ENCODE results near the gene LDLR. TPM values are rescaled to one million over a fixed set of nuclear protein-coding genes. Genes with fewer than 3 reads are reported as not detected.
"Not testable (repeated sequence)": the region's sequence is repeated elsewhere in the genome, so short reads cannot be mapped to it uniquely, and the experiment has no call there.

LDLR gene
- total RNA-seq, 6 donors from 2014 or later = 204 to 493 (median 234) TPM

DNA sequence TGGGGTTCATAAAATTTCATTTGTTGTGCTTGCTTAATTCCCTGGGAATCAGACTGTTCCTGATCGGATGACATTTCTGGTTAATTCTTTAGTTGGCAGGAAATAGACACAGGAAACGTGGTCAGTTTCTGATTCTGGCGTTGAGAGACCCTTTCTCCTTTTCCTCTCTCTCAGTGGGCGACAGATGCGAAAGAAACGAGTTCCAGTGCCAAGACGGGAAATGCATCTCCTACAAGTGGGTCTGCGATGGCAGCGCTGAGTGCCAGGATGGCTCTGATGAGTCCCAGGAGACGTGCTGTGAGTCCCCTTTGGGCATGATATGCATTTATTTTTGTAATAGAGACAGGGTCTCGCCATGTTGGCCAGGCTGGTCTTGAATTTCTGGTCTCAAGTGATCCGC lies 10.8 kb downstream of the LDLR start:
- WGBS, 2 donors = 68 to 72% methylated on average over 12 of the region's 12 CpGs
- ATAC-seq (ENCODE audit: low FRiP score in 2 of 2) = no peak
- no peak for DNase-seq
- H3K27me3 ChIP-seq = no peaks in the 10 kb centered on the region
- TF ChIP-seq POLR2A (IDR thresholded peaks at IDR 0.05) = no peak
- no peak for TF ChIP-seq EP300 (IDR thresholded peaks at IDR 0.05)
- no peak for TF ChIP-seq POLR2AphosphoS5 (IDR thresholded peaks at IDR 0.05)
- no peak for TF ChIP-seq CTCF (IDR thresholded peaks at IDR 0.05)
- H3K4me3 ChIP-seq = no peak overlapping the region
- no peaks in the 10 kb centered on the region for H3K9me3 ChIP-seq
- H3K27ac ChIP-seq = peak overlapping the region in 2 of 4 donors; percentile 1 to 34
- peaks cover 6 to 82% (median 53%) of the 10 kb centered on the region in 4 donors for H3K36me3 ChIP-seq
- peaks cover 20 to 45% (median 25%) of the 10 kb centered on the region in 4 donors for H3K4me1 ChIP-seq

- TF ChIP-seq CTCF (IDR thresholded peaks at IDR 0.05) (no peak), POLR2AphosphoS5 (IDR thresholded peaks at IDR 0.05) (no peak), POLR2A (IDR thresholded peaks at IDR 0.05) (no peak), EP300 (IDR thresholded peaks at IDR 0.05) (no peak)
- H3K27me3 ChIP-seq = no peaks in the 10 kb centered on the region
- DNase-seq = no peak
- WGBS, 2 donors = 91 to 95% methylated on average over 5 of the region's 5 CpGs
- no peak overlapping the region for H3K27ac ChIP-seq
- ATAC-seq (ENCODE audit: low FRiP score in 2 of 2) = no peak
- H3K4me3 ChIP-seq = no peak overlapping the region
- peaks cover 11 to 35% (median 15%) of the 10 kb centered on the region in 4 donors for H3K4me1 ChIP-seq
- peaks cover 6 to 86% (median 62%) of the 10 kb centered on the region in 4 donors for H3K36me3 ChIP-seq
- no peaks in the 10 kb centered on the region for H3K9me3 ChIP-seq
Observed at GRCh38 chr19:11101057-11101456, 11.8 kb downstream of the LDLR start.

- peak overlapping the region in 3 of 4 donors; percentile 0 to 30 (median 23) for H3K27ac ChIP-seq
- TF ChIP-seq POLR2A (IDR thresholded peaks at IDR 0.05) (no peak), EP300 (IDR thresholded peaks at IDR 0.05) (no peak), CTCF (IDR thresholded peaks at IDR 0.05) (no peak), POLR2AphosphoS5 (IDR thresholded peaks at IDR 0.05) (peak in 1 of 2 donors; percentile 24)
- H3K4me1 ChIP-seq = peaks cover 0 to 16% (median 1%) of the 10 kb centered on the region in 4 donors
- no peak overlapping the region for H3K4me3 ChIP-seq
- ATAC-seq (ENCODE audit: low FRiP score in 2 of 2) (no peak), DNase-seq (no peak)
- H3K9me3 ChIP-seq = no peaks in the 10 kb centered on the region
- H3K36me3 ChIP-seq = peaks cover 23 to 91% (median 73%) of the 10 kb centered on the region in 4 donors
- 85 to 94% methylated on average over 11 to 16 of the region's 16 CpGs for WGBS, 2 donors
- H3K27me3 ChIP-seq = no peaks in the 10 kb centered on the region
Observed at GRCh38 chr19:11102944-11103343, 13.7 kb downstream of the LDLR start.

- peak overlapping the region in 2 of 4 donors; percentile 0 to 23 for H3K27ac ChIP-seq
- DNase-seq; H3K27me3 ChIP-seq; ATAC-seq (ENCODE audit: low FRiP score in 2 of 2); H3K4me3 ChIP-seq; H3K9me3 ChIP-seq: not testable (repeated sequence)
- peaks cover 0 to 15% (median 0%) of the 10 kb centered on the region in 4 donors for H3K4me1 ChIP-seq
- peaks cover 29 to 91% (median 79%) of the 10 kb centered on the region in 4 donors for H3K36me3 ChIP-seq
- 88 to 91% methylated on average over 10 of the region's 10 CpGs for WGBS, 2 donors
Observed at GRCh38 chr19:11103667-11104066, 14.4 kb downstream of the LDLR start.

GRCh38 chr19:11105014-11105636 lies 15.9 kb downstream of the LDLR start:
- Histone ChIP-seq H3K27me3 (no peaks in the 10 kb centered on the region), H3K27ac (peak overlapping the region in 2 of 4 donors; percentile 7 to 38), H3K4me3 (no peak overlapping the region), H3K4me1 (peaks cover 0 to 4% (median 0%) of the 10 kb centered on the region in 4 donors), H3K9me3 (no peaks in the 10 kb centered on the region), H3K36me3 (peaks cover 32 to 98% (median 91%) of the 10 kb centered on the region in 4 donors)
- no peak for DNase-seq
- TF ChIP-seq POLR2A (IDR thresholded peaks at IDR 0.05) (peak in 1 of 4 donors; percentile 22), POLR2AphosphoS5 (IDR thresholded peaks at IDR 0.05) (no peak), EP300 (IDR thresholded peaks at IDR 0.05) (no peak), CTCF (IDR thresholded peaks at IDR 0.05) (no peak)
- ATAC-seq (ENCODE audit: low FRiP score in 2 of 2) = peak; percentile 24 to 45
- WGBS, 2 donors = 91% methylated on average over 32 to 36 of the region's 36 CpGs

Data from upper lobe of left lung (tissue), 6 donors.